K562 (cell line): ENCODE results near the gene IL20RB. TPM values are rescaled to one million over a fixed set of nuclear protein-coding genes. Genes with fewer than 3 reads are reported as not detected.
A peak's percentile ranks its signal among the peaks of the same experiment; 100 is the strongest.

Experiments used
- ASH1L ChIP-seq: fragments of 450-650 bp; IDR thresholded peaks from 2 replicates; pipeline ENCODE4 v1.6.1; 2018; ENCODE audit warnings: borderline replicate concordance, mild to moderate bottlenecking, low read depth; ENCODE audit not compliant: partially characterized antibody
- BACH1 ChIP-seq: fragments of 200-800 bp; sonication (Bioruptor generic); IDR thresholded peaks from 2 replicates; pipeline ENCODE4 v1.6.1; 2016; ENCODE audit warnings: missing genetic modification characterization, missing compliant biosample characterization
- BHLHE40 ChIP-seq: IDR thresholded peaks from 2 replicates; pipeline ENCODE4 v1.6.1; 2011; ENCODE audit warnings: low read length, improper control_type of control experiment
- CREB1 ChIP-seq, 2 experiments: sonication (generic) in 1 of 2; formaldehyde crosslinking in 1 of 2; IDR thresholded peaks; 2 replicates each; pipeline versions ENCODE4 v1.6.1 to v1.8.0; 2012 to 2022; ENCODE audit warnings: inconsistent platforms in 1 of 2, mild to moderate bottlenecking in 1 of 2, missing genetic modification reagents in 1 of 2, moderate library complexity in 1 of 2
- CREM ChIP-seq: IDR thresholded peaks from 2 replicates; pipeline ENCODE4 v1.6.1; 2014; ENCODE audit warnings: antibody characterized with exemption, low read depth
- ELF1 ChIP-seq: fragments of 200-800 bp; sonication (Bioruptor generic); IDR thresholded peaks from 2 replicates; pipeline ENCODE4 v1.6.1; 2016; ENCODE audit warnings: missing genetic modification characterization, missing compliant biosample characterization
- ESRRA ChIP-seq: fragments of 450-650 bp; IDR thresholded peaks from 2 replicates; pipeline ENCODE4 v1.6.1; 2014; ENCODE audit warnings: low read depth, mild to moderate bottlenecking, moderate library complexity, borderline replicate concordance
- ETV6 ChIP-seq, 3 experiments: fragments of 150-350 bp in 1 of 3; sonication (generic) in 1 of 3; formaldehyde crosslinking in 1 of 3; IDR thresholded peaks; 2 replicates each; pipeline versions ENCODE4 v1.6.1 to v1.8.0; 2014 to 2022; ENCODE audit warnings: borderline replicate concordance in 2 of 3, low read depth in 2 of 3, antibody characterized with exemption in 1 of 3, low read length in 1 of 3, mild to moderate bottlenecking in 1 of 3, missing genetic modification reagents in 1 of 3
- GTF3C2 ChIP-seq: IDR thresholded peaks from 3 replicates; pipeline ENCODE4 v1.6.1; 2011; ENCODE audit warnings: borderline replicate concordance, mild to moderate bottlenecking, moderate library complexity; ENCODE audit not compliant: insufficient read length; ENCODE audit errors: extremely low read depth
- HIVEP1 ChIP-seq: fragments of 250-450 bp; sonication (Bioruptor Pico); IDR thresholded peaks from 2 replicates; pipeline ENCODE4 v1.4.0; 2020; ENCODE audit warnings: mild to moderate bottlenecking
- HMBOX1 ChIP-seq: sonication (generic); IDR thresholded peaks from 2 replicates; pipeline ENCODE4 v1.6.1; 2016
- KDM5B ChIP-seq: fragments of 200-600 bp; sonication (generic); IDR thresholded peaks from 2 replicates; pipeline ENCODE4 v1.6.1; 2012; ENCODE audit warnings: low read depth, mild to moderate bottlenecking, moderate library complexity, low read length, control low read depth, inconsistent platforms; ENCODE audit not compliant: insufficient replicate concordance
- KLF10 ChIP-seq: fragments of 250-450 bp; sonication (Bioruptor Pico); IDR thresholded peaks from 2 replicates; pipeline ENCODE4 v1.6.1; 2021; ENCODE audit warnings: matching md5 sums
- RBM17 ChIP-seq: fragments of 200-400 bp; formaldehyde crosslinking; IDR thresholded peaks from 2 replicates; pipeline ENCODE4 v1.6.1; 2017; ENCODE audit warnings: low read depth, mild to moderate bottlenecking, low read length, borderline replicate concordance
- SMARCB1 ChIP-seq: IDR thresholded peaks from 2 replicates; pipeline ENCODE4 v1.6.1; 2011; ENCODE audit warnings: improper control_type of control experiment, low read depth; ENCODE audit not compliant: insufficient read length
- SMC3 ChIP-seq: conservative IDR thresholded peaks from 2 replicates; pipeline ENCODE4 v1.6.1; 2011; ENCODE audit warnings: low read depth, low read length, improper control_type of control experiment; ENCODE audit not compliant: insufficient read depth
- SP1 ChIP-seq: sonication (generic); formaldehyde crosslinking; IDR thresholded peaks from 2 replicates; pipeline ENCODE4 v1.8.1; 2022; ENCODE audit warnings: mild to moderate bottlenecking, missing genetic modification reagents
- TFAM ChIP-seq: fragments of 250-450 bp; sonication (Bioruptor Pico); conservative IDR thresholded peaks from 2 replicates; pipeline ENCODE4 v1.5.0; 2021; ENCODE audit warnings: mild to moderate bottlenecking, moderate library complexity
- THRB ChIP-seq: fragments of 450-650 bp; formaldehyde crosslinking; conservative IDR thresholded peaks from 2 replicates; pipeline ENCODE4 v1.4.0; 2022; ENCODE audit warnings: mild to moderate bottlenecking, missing genetic modification characterization
- TRIM24 ChIP-seq, 2 experiments: fragments of 450-650 bp; IDR thresholded peaks; 2 replicates each; pipeline ENCODE4 v1.6.1; 2016
- XRCC3 ChIP-seq: fragments of 450-650 bp; IDR thresholded peaks from 2 replicates; pipeline ENCODE4 v1.6.1; 2017; ENCODE audit warnings: mild to moderate bottlenecking, moderate library complexity
- ZNF280A ChIP-seq: fragments of 450-650 bp; IDR thresholded peaks from 2 replicates; pipeline ENCODE4 v1.6.1; 2018; ENCODE audit warnings: mild to moderate bottlenecking, low read depth; ENCODE audit not compliant: partially characterized antibody
- polyA plus RNA-seq, 8 experiments: library from polyadenylated mRNA; depleted of rRNA in 4 of 8; stranded (reverse) in 5 of 8; unstranded in 3 of 8; fragments of >200 nt; fragmentation: Nextera tagmentation in 2 of 8; fragmentation: Illumina TruSeq in 1 of 8; extraction: Ambion mirVana in 2 of 8; extraction: Trizol in 1 of 8; gene quantifications; 2 replicates each; pipeline versions ENCODE4 v1.2.1 to v1.2.3, GENCODE V29; 2011 to 2014; ENCODE audit warnings: inconsistent platforms in 1 of 8, missing spikeins in 1 of 8
- total RNA-seq, 7 experiments: library from RNA; depleted of rRNA in 6 of 7; stranded (reverse); fragments of >200 nt in 6 of 7; fragmentation: Illumina TruSeq in 2 of 7; extraction: Trizol in 2 of 7; gene quantifications; 2 replicates each; pipeline versions ENCODE4 v1.2.1 to v1.2.3, GENCODE V29; 2011 to 2021; ENCODE audit warnings: low replicate concordance in 1 of 7

Gene IL20RB
- total and polyA plus RNA-seq, 9 of the 15 experiments (the other 6 are each of a cell fraction or from before 2014, with no cell fraction given) = 0.77 to 9.9 (median 6.1) TPM

- no peak for TF ChIP-seq HMBOX1
- no peak for TF ChIP-seq CREB1 (IDR thresholded peaks at IDR 0.05)
- no peak for TF ChIP-seq CREB1 (CRISPR knock-in tag; IDR thresholded peaks at IDR 0.05)
- no peak for TF ChIP-seq GTF3C2
- TF ChIP-seq KLF10 (CRISPR knock-in tag) = no peak
- no peak for TF ChIP-seq BHLHE40
- 0 out of 2 replicates have a peak, but pooled peaks have one; percentile 16 for TF ChIP-seq ESRRA
- no peak for TF ChIP-seq SMARCB1
- no peak for TF ChIP-seq KDM5B
- TF ChIP-seq RBM17 = no peak
- no peak for TF ChIP-seq SP1 (CRISPR knock-in tag)
- TF ChIP-seq CREM = no peak
- TF ChIP-seq THRB = no peak
- TF ChIP-seq ETV6 (IDR thresholded peaks at IDR 0.05; ENCODE audit: borderline replicate concordance in 1 of 2, low read depth in 2 of 2, low read length in 1 of 2) = no peak
- no peak for TF ChIP-seq ETV6 (CRISPR knock-in tag; IDR thresholded peaks at IDR 0.05; ENCODE audit: borderline replicate concordance)
- no peak for TF ChIP-seq ASH1L
- TF ChIP-seq HIVEP1 (CRISPR knock-in tag) = no peak
- no peak for TF ChIP-seq SMC3
- no peak for TF ChIP-seq XRCC3
- no peak for TF ChIP-seq BACH1 (tag)
- no peak for TF ChIP-seq TFAM (CRISPR knock-in tag)
- TF ChIP-seq ELF1 (tag) = peak; percentile 48
- peak; percentile 60 to 64; a peak in 2 of 4 replicates for TF ChIP-seq TRIM24 (IDR thresholded peaks at IDR 0.05)
- TF ChIP-seq ZNF280A = no peak
Measured at GRCh38 chr3:136957751-136958288, at the start of gene IL20RB (continued).
